Activated CD4-positive, alpha-beta T cell treated with anti-CD3 and anti-CD28 coated beads for 24 hours (primary cell): ENCODE measurements around the gene CIB1.
A peak's percentile ranks its signal among the peaks of the same experiment; 100 is the strongest.
"Not testable (repeated sequence)": the region's sequence is repeated elsewhere in the genome, so short reads cannot be mapped to it uniquely, and the experiment has no call there.

Experiments
- DNase-seq, 2 donors: peaks; one replicate each; pipeline ENCODE4 v3.0.0-alpha.2; 2020; ENCODE audit warnings: low read depth in 2 of 2

Gene CIB1

GRCh38 chr15:90194655-90195054 is 39.1 kb downstream of the CIB1 start:
- DNase-seq: no peak

GRCh38 chr15:90192961-90193786 is 40.6 kb downstream of the CIB1 start:
- DNase-seq: no peak

- no peak for DNase-seq
Observed at GRCh38 chr15:90191794-90192509, 41.8 kb downstream of the CIB1 start.

GRCh38 chr15:90191344-90191687 is 42.4 kb downstream of the CIB1 start:
- DNase-seq: no peak

- DNase-seq: no peak
Observed at GRCh38 chr15:90190606-90191343, 43.0 kb downstream of the CIB1 start.

GRCh38 chr15:90189781-90190467 is 43.8 kb downstream of the CIB1 start:
- DNase-seq: no peak

- DNase-seq: no peak
Observed at GRCh38 chr15:90188914-90189748, 44.6 kb downstream of the CIB1 start.

GRCh38 chr15:90188065-90188464 is 45.7 kb downstream of the CIB1 start:
- DNase-seq: not testable (repeated sequence)

GRCh38 chr15:90187257-90187868 is 46.4 kb downstream of the CIB1 start:
- no peak for DNase-seq

GRCh38 chr15:90184786-90185704 is 48.7 kb downstream of the CIB1 start:
- peak in 1 of 2 donors; percentile 29 for DNase-seq

- DNase-seq: no peak
Observed at GRCh38 chr15:90184119-90184785, 49.5 kb downstream of the CIB1 start.

- DNase-seq: no peak
Observed at GRCh38 chr15:90181776-90182175, 52.0 kb downstream of the CIB1 start.
